Measurements from ENCODE around the gene LDLRAD4. TPM values are rescaled to one million over a fixed set of nuclear protein-coding genes. Genes with fewer than 3 reads are reported as not detected.

Gene LDLRAD4
- polyA plus RNA-seq, 1 of the 3 experiments (the other 2 are of a cell fraction), result 0.16 TPM

GRCh38 chr18:13207294-13207693 lies 11.3 kb upstream of the LDLRAD4 start:
- 56% methylated on average over 6 of the region's 6 CpGs for WGBS (ENCODE audit: low lambda C conversion rate)
- no peaks in the 10 kb centered on the region; a peak in 1 of 4 replicates for H3K4me1 ChIP-seq (ENCODE audit: control insufficient read depth in 1 of 2, insufficient read depth in 2 of 2, low read depth in 1 of 2, low read length in 1 of 2)
- H2AFZ ChIP-seq (ENCODE audit: low read depth), result no peak overlapping the region
- H3K4me3 ChIP-seq (ENCODE audit: low read depth in 2 of 2, low read length in 1 of 2), result no peak overlapping the region
- H3K9me2 ChIP-seq, result no peaks in the 10 kb centered on the region
- H3F3A ChIP-seq (replicated peaks; ENCODE audit: insufficient read depth), result no peaks in the 10 kb centered on the region
- no peak overlapping the region for H3K27ac ChIP-seq (ENCODE audit: low read depth in 2 of 2, low read length in 1 of 2)
- peaks cover 10% of the 10 kb centered on the region; the same call in 1 of the 2 replicates for H3K27me3 ChIP-seq (ENCODE audit: insufficient read depth)
- H4K20me1 ChIP-seq (ENCODE audit: insufficient read depth), result no peaks in the 10 kb centered on the region
- ChIA-PET CTCF (interaction anchor here (2.2 kb wide), 1 partner anchor 9 kb away, joined by 10 read pairs; no protein-coding TSS in a partner anchor), POLR2A (no interaction called here)
- DNase-seq, result no peak
- no peak for TF ChIP-seq FOXM1 (IDR thresholded peaks at IDR 0.05; ENCODE audit: low read depth)
- TF ChIP-seq REST (IDR thresholded peaks at IDR 0.05; ENCODE audit: low read depth, low read length), result no peak
- TF ChIP-seq FOXJ3 (CRISPR knock-in tag; IDR thresholded peaks at IDR 0.05), result no peak
- TF ChIP-seq TAF1 (IDR thresholded peaks at IDR 0.05; ENCODE audit: borderline replicate concordance, low read depth, low read length), result no peak
- no peak for TF ChIP-seq POLR2AphosphoS5 (IDR thresholded peaks at IDR 0.05; ENCODE audit: low read depth, low read length)
- TF ChIP-seq RXRA (IDR thresholded peaks at IDR 0.05; ENCODE audit: borderline replicate concordance, low read depth), result no peak
- TF ChIP-seq USF1 (IDR thresholded peaks at IDR 0.05; ENCODE audit: borderline replicate concordance, low read depth), result no peak
- TF ChIP-seq JUND (IDR thresholded peaks at IDR 0.05), result no peak
- TF ChIP-seq TCF12 (IDR thresholded peaks at IDR 0.05), result no peak
- TF ChIP-seq CHD2 (IDR thresholded peaks at IDR 0.05; ENCODE audit: low read length, partially characterized antibody), result no peak
- no peak for TF ChIP-seq PBX3 (IDR thresholded peaks at IDR 0.05)
- no peak for TF ChIP-seq MAX (IDR thresholded peaks at IDR 0.05; ENCODE audit: low read depth)
- no peak for TF ChIP-seq RCOR1 (IDR thresholded peaks at IDR 0.05; ENCODE audit: low read length)
- TF ChIP-seq NRF1 (IDR thresholded peaks at IDR 0.05; ENCODE audit: low read depth, low read length), result no peak
- no peaks in the 10 kb centered on the region for H3K9me3 ChIP-seq
- no peak overlapping the region for H3K9ac ChIP-seq
- no peaks in the 10 kb centered on the region for H3K36me3 ChIP-seq (replicated peaks in 1 of 2; ENCODE audit: control insufficient read depth in 1 of 2, insufficient read depth in 2 of 2, low read length in 1 of 2)
- no peaks in the 10 kb centered on the region for H3K79me2 ChIP-seq (ENCODE audit: insufficient read depth)
- no peak overlapping the region for H3K4me2 ChIP-seq

Data from SK-N-SH (cell line).